Breast epithelium (tissue), 3 donors: ENCODE measurements around the gene PHF12.

Experiments
- CTCF ChIP-seq, 3 donors: fragments of 450-650 bp; IDR thresholded peaks; one replicate each; pipeline ENCODE4 v1.5.1; 2016 to 2017; ENCODE audit warnings: antibody characterized with exemption in 3 of 3, mild to moderate bottlenecking in 3 of 3, moderate library complexity in 3 of 3
- POLR2AphosphoS5 ChIP-seq, 3 donors: sonication (generic); formaldehyde crosslinking; IDR thresholded peaks; one replicate each; pipeline ENCODE4 v1.6.1; 2017; ENCODE audit warnings: antibody characterized with exemption in 3 of 3

GRCh38 chr17:28882154-28882895 is 69.0 kb downstream of the PHF12 start:
- no peak for TF ChIP-seq CTCF (IDR thresholded peaks at IDR 0.05)
- no peak for TF ChIP-seq POLR2AphosphoS5 (IDR thresholded peaks at IDR 0.05)
